GM12878 (cell line): ENCODE data around the gene MRTFB.

ENCODE experiments used
- BRCA1 ChIP-seq: IDR thresholded peaks from 2 replicates; pipeline ENCODE4 v1.6.1; 2011; ENCODE audit warnings: low read depth, low read length, improper control_type of control experiment
- CHD1 ChIP-seq: IDR thresholded peaks from 2 replicates; pipeline ENCODE4 v1.6.1; 2012; ENCODE audit warnings: low read depth, low read length, improper control_type of control experiment
- CTCF ChIP-seq, 3 experiments: IDR thresholded peaks in 2 of 3; conservative IDR thresholded peaks in 1 of 3; 2 replicates each; pipeline ENCODE4 v1.5.1; 2011; ENCODE audit warnings: low read depth in 3 of 3, low read length in 3 of 3, mild to moderate bottlenecking in 3 of 3, control low read depth in 2 of 3, moderate library complexity in 2 of 3, inconsistent platforms in 1 of 3, mixed read lengths in 1 of 3; ENCODE audit not compliant: control insufficient read depth in 2 of 3, insufficient read depth in 1 of 3; ENCODE audit errors: extremely low read depth in 1 of 3
- EZH2 ChIP-seq: IDR thresholded peaks from 2 replicates; pipeline ENCODE4 v1.6.1; 2012; ENCODE audit warnings: low read depth, mild to moderate bottlenecking, control low read depth, inconsistent platforms, low read length, borderline replicate concordance; ENCODE audit not compliant: control insufficient read depth
- MXI1 ChIP-seq: fragments of 150-350 bp; IDR thresholded peaks from 2 replicates; pipeline ENCODE4 v1.6.1; 2011; ENCODE audit warnings: low read depth, mild to moderate bottlenecking, inconsistent platforms, low read length, improper control_type of control experiment
- PML ChIP-seq: IDR thresholded peaks from 2 replicates; pipeline ENCODE4 v1.6.1; 2012; ENCODE audit warnings: low read length, inconsistent platforms
- POLR2AphosphoS5 ChIP-seq: IDR thresholded peaks from 2 replicates; pipeline ENCODE4 v1.6.1; 2011; ENCODE audit warnings: mild to moderate bottlenecking, low read length, inconsistent platforms
- RAD21 ChIP-seq: IDR thresholded peaks from 2 replicates; pipeline ENCODE4 v1.6.1; 2011; ENCODE audit warnings: mild to moderate bottlenecking, low read depth, low read length, moderate library complexity; ENCODE audit not compliant: insufficient read depth
- USF1 ChIP-seq: IDR thresholded peaks from 2 replicates; pipeline ENCODE4 v1.6.1; 2011; ENCODE audit warnings: borderline replicate concordance, low read depth, mild to moderate bottlenecking, moderate library complexity, mixed read lengths, low read length; ENCODE audit not compliant: insufficient read depth; ENCODE audit errors: extremely low read length
- USF2 ChIP-seq: IDR thresholded peaks from 2 replicates; pipeline ENCODE4 v1.6.1; 2011; ENCODE audit warnings: low read depth, low read length, improper control_type of control experiment, borderline replicate concordance
- WRNIP1 ChIP-seq: IDR thresholded peaks from 2 replicates; pipeline ENCODE4 v1.6.1; 2011; ENCODE audit warnings: low read depth, low read length, improper control_type of control experiment, borderline replicate concordance

GRCh38 chr16:14105760-14106375 is 34.7 kb downstream of the MRTFB start:
- TF ChIP-seq CTCF (IDR thresholded peaks at IDR 0.05 in 2 of 3, conservative IDR thresholded peaks at IDR 0.05 in 1 of 3; ENCODE audit: control insufficient read depth in 2 of 3, extremely low read depth in 1 of 3, insufficient read depth in 1 of 3, low read depth in 3 of 3, low read length in 3 of 3), result no peak
- TF ChIP-seq USF1, result no peak
- no peak for TF ChIP-seq EZH2
- TF ChIP-seq WRNIP1, result no peak
- no peak for TF ChIP-seq RAD21
- no peak for TF ChIP-seq PML
- no peak for TF ChIP-seq USF2
- TF ChIP-seq CHD1, result no peak
- TF ChIP-seq POLR2AphosphoS5, result no peak
- TF ChIP-seq BRCA1, result no peak
- no peak for TF ChIP-seq MXI1
